HepG2 (cell line): ENCODE data around the gene SCAMP3. TPM values are rescaled to one million over a fixed set of nuclear protein-coding genes. Genes with fewer than 3 reads are reported as not detected.

Experiments used
- AFF4 ChIP-seq: sonication (generic); formaldehyde crosslinking; IDR thresholded peaks from 2 replicates; pipeline ENCODE4 v1.4.0; 2020; ENCODE audit warnings: missing genetic modification reagents
- CENPT ChIP-seq: sonication (generic); formaldehyde crosslinking; IDR thresholded peaks from 2 replicates; pipeline ENCODE4 v1.8.0; 2022; ENCODE audit warnings: low read depth, mild to moderate bottlenecking, moderate library complexity, missing genetic modification reagents
- ELF3 ChIP-seq: IDR thresholded peaks from 2 replicates; pipeline ENCODE4 v1.6.1; 2016; ENCODE audit warnings: missing genetic modification reagents, missing compliant biosample characterization
- HOXD1 ChIP-seq: sonication (generic); formaldehyde crosslinking; IDR thresholded peaks from 2 replicates; pipeline ENCODE4 v1.5.0; 2020; ENCODE audit warnings: missing genetic modification reagents
- IRF1 ChIP-seq: sonication (generic); formaldehyde crosslinking; IDR thresholded peaks from 2 replicates; pipeline ENCODE4 v1.4.0; 2020; ENCODE audit warnings: low read depth, mild to moderate bottlenecking, missing genetic modification reagents
- KDM5A ChIP-seq: fragments of 200-600 bp; sonication (generic); IDR thresholded peaks from 2 replicates; pipeline ENCODE4 v1.7.0; 2018; ENCODE audit warnings: antibody characterized with exemption, mild to moderate bottlenecking, low read length, borderline replicate concordance
- MYC ChIP-seq: sonication (generic); formaldehyde crosslinking; IDR thresholded peaks from 2 replicates; pipeline ENCODE4 v1.9.0; 2021; ENCODE audit warnings: missing genetic modification reagents, borderline replicate concordance
- MYNN ChIP-seq: sonication (generic); formaldehyde crosslinking; IDR thresholded peaks from 2 replicates; pipeline ENCODE4 v1.4.0; 2020; ENCODE audit warnings: mild to moderate bottlenecking, low read depth, missing genetic modification reagents
- NFE2L1 ChIP-seq: sonication (generic); formaldehyde crosslinking; IDR thresholded peaks from 2 replicates; pipeline ENCODE4 v1.4.0; 2020; ENCODE audit warnings: missing genetic modification reagents, mild to moderate bottlenecking, borderline replicate concordance
- SETDB1 ChIP-seq: sonication (generic); formaldehyde crosslinking; IDR thresholded peaks from 2 replicates; pipeline ENCODE4 v1.5.1; 2020; ENCODE audit warnings: missing genetic modification reagents, mild to moderate bottlenecking, borderline replicate concordance
- SMAD3 ChIP-seq: sonication (generic); formaldehyde crosslinking; IDR thresholded peaks from 2 replicates; pipeline ENCODE4 v1.4.0; 2020; ENCODE audit warnings: missing genetic modification reagents
- TCF12 ChIP-seq, 2 experiments: fragments of 450-650 bp in 1 of 2; sonication (generic) in 1 of 2; formaldehyde crosslinking in 1 of 2; IDR thresholded peaks; 2 replicates each; pipeline versions ENCODE4 v1.6.1 to v1.8.0; 2017 to 2022; ENCODE audit warnings: antibody characterized with exemption in 1 of 2, mild to moderate bottlenecking in 1 of 2, missing genetic modification reagents in 1 of 2, moderate library complexity in 1 of 2
- TEF ChIP-seq: sonication (generic); formaldehyde crosslinking; IDR thresholded peaks from 2 replicates; pipeline ENCODE4 v1.5.0; 2020; ENCODE audit warnings: missing genetic modification reagents
- ZNF225 ChIP-seq: sonication (generic); formaldehyde crosslinking; IDR thresholded peaks from 2 replicates; pipeline ENCODE4 v1.4.0; 2020; ENCODE audit warnings: mild to moderate bottlenecking, missing genetic modification reagents
- ZNF3 ChIP-seq: IDR thresholded peaks from 2 replicates; pipeline ENCODE4 v1.7.0; 2017; ENCODE audit warnings: inconsistent platforms
- ZNF552 ChIP-seq: sonication (generic); formaldehyde crosslinking; IDR thresholded peaks from 2 replicates; pipeline ENCODE4 v1.9.0; 2022; ENCODE audit warnings: missing genetic modification reagents, mild to moderate bottlenecking, borderline replicate concordance
- ZNF607 ChIP-seq: sonication (generic); formaldehyde crosslinking; IDR thresholded peaks from 2 replicates; pipeline ENCODE4 v1.5.1; 2020; ENCODE audit warnings: missing genetic modification reagents, mild to moderate bottlenecking, borderline replicate concordance
- ZNF619 ChIP-seq: sonication (generic); formaldehyde crosslinking; IDR thresholded peaks from 2 replicates; pipeline ENCODE4 v1.4.0; 2020; ENCODE audit warnings: mild to moderate bottlenecking, missing genetic modification reagents
- ZNF687 ChIP-seq: sonication (generic); formaldehyde crosslinking; IDR thresholded peaks from 2 replicates; pipeline ENCODE4 v1.5.1; 2020; ENCODE audit warnings: mild to moderate bottlenecking, missing genetic modification reagents, moderate library complexity
- ZNF737 ChIP-seq: sonication (generic); formaldehyde crosslinking; IDR thresholded peaks from 2 replicates; pipeline ENCODE4 v1.5.0; 2020; ENCODE audit warnings: missing genetic modification reagents, mild to moderate bottlenecking, borderline replicate concordance
- ZSCAN21 ChIP-seq: sonication (generic); formaldehyde crosslinking; IDR thresholded peaks from 2 replicates; pipeline ENCODE4 v1.8.0; 2022; ENCODE audit warnings: mild to moderate bottlenecking, missing genetic modification reagents, moderate library complexity, borderline replicate concordance
- polyA plus RNA-seq, 8 experiments: library from polyadenylated mRNA; depleted of rRNA in 3 of 8; stranded (reverse) in 7 of 8; unstranded in 1 of 8; fragments of >200 nt; fragmentation: Illumina TruSeq in 4 of 8; extraction: Trizol in 4 of 8; gene quantifications; 2 replicates each; pipeline versions ENCODE4 v1.2.1 to v1.2.3, GENCODE V29; 2011 to 2016; ENCODE audit warnings: low read depth in 4 of 8, missing spikeins in 1 of 8, mixed read lengths in 1 of 8; ENCODE audit not compliant: insufficient read depth in 1 of 8
- total RNA-seq, 5 experiments: library from RNA; depleted of rRNA; stranded (reverse); fragments of >200 nt; fragmentation: Illumina TruSeq; extraction: Trizol; gene quantifications; 2 replicates each; pipeline ENCODE4 v1.2.3, GENCODE V29; 2016; ENCODE audit warnings: low read depth in 1 of 5

The SCAMP3 gene
- total and polyA plus RNA-seq, 2 of the 13 experiments (the other 11 are each of a cell fraction or from before 2014, with no cell fraction given): 46.8 to 83.3 TPM

GRCh38 chr1:155254228-155254713, 7.9 kb downstream of the SCAMP3 start (continued):
- no peak for TF ChIP-seq ZNF737
- no peak for TF ChIP-seq SETDB1 (CRISPR knock-in tag)
- TF ChIP-seq KDM5A: no peak
- TF ChIP-seq MYNN (CRISPR knock-in tag): no peak
- TF ChIP-seq ZNF687 (CRISPR knock-in tag): peak; percentile 23; the same call in 1 of the 2 replicates
- TF ChIP-seq ZNF607 (CRISPR knock-in tag): no peak
- TF ChIP-seq ZNF552 (CRISPR knock-in tag): no peak
- TF ChIP-seq NFE2L1: no peak
- TF ChIP-seq SMAD3 (CRISPR knock-in tag): no peak
- 0 out of 2 replicates have a peak, but pooled peaks have one; percentile 20 for TF ChIP-seq MYC (CRISPR knock-in tag)
- no peak for TF ChIP-seq TCF12 (IDR thresholded peaks at IDR 0.05)
- TF ChIP-seq TCF12 (CRISPR knock-in tag; IDR thresholded peaks at IDR 0.05): no peak
- no peak for TF ChIP-seq CENPT (CRISPR knock-in tag)
- TF ChIP-seq TEF (CRISPR knock-in tag): no peak
- no peak for TF ChIP-seq IRF1 (CRISPR knock-in tag)
- TF ChIP-seq ZNF3: no peak
- no peak for TF ChIP-seq ELF3 (CRISPR knock-in tag)
- no peak for TF ChIP-seq ZNF619 (CRISPR knock-in tag)
- TF ChIP-seq HOXD1 (CRISPR knock-in tag): no peak
- no peak for TF ChIP-seq ZSCAN21 (CRISPR knock-in tag)
- TF ChIP-seq AFF4 (CRISPR knock-in tag): no peak
- TF ChIP-seq ZNF225: no peak
